Progenitor cell of endocrine pancreas (in vitro differentiated cells): Measurements from ENCODE around the gene PDE1C. TPM values are rescaled to one million over a fixed set of nuclear protein-coding genes. Genes with fewer than 3 reads are reported as not detected.

Source experiments
- DNase-seq: peaks from one replicate; pipeline ENCODE4 v3.0.0; 2021; ENCODE audit warnings: low spot score; ENCODE audit not compliant: unreplicated experiment
- H3K27ac Mint-ChIP-seq: 2 replicates; pipeline ENCODE4 v1.8.0; 2021; ENCODE audit warnings: mild to moderate bottlenecking, moderate library complexity, mixed read lengths
- H3K27me3 Mint-ChIP-seq: 2 replicates; pipeline ENCODE4 v1.8.0; 2021; ENCODE audit warnings: mixed read lengths
- H3K36me3 Mint-ChIP-seq: 2 replicates; pipeline ENCODE4 v1.8.0; 2022; ENCODE audit warnings: mixed read lengths; ENCODE audit not compliant: insufficient read depth
- H3K4me1 Mint-ChIP-seq: 2 replicates; pipeline ENCODE4 v1.8.0; 2021; ENCODE audit warnings: low read depth, mixed read lengths
- H3K4me3 Mint-ChIP-seq: 2 replicates; pipeline ENCODE4 v1.8.0; 2021; ENCODE audit warnings: low read depth, mild to moderate bottlenecking, moderate library complexity, mixed read lengths
- H3K9me3 Mint-ChIP-seq: 2 replicates; pipeline ENCODE4 v1.8.0; 2021; ENCODE audit warnings: low read depth, mixed read lengths
- total RNA-seq: library from RNA; stranded (reverse); gene quantifications from 2 replicates; pipeline ENCODE4 v1.2.1, GENCODE V29; 2021
- TF ChIP-seq, protein P1 (sequence below): fragments of 200-600 bp; sonication (generic); IDR thresholded peaks from one replicate; pipeline ENCODE4 v1.5.0; 2021; ENCODE audit warnings: antibody characterized with exemption, mild to moderate bottlenecking; ENCODE audit not compliant: unreplicated experiment

The PDE1C gene
- total RNA-seq, 1 donor from 2014 or later, result 1.7 TPM

DNA sequence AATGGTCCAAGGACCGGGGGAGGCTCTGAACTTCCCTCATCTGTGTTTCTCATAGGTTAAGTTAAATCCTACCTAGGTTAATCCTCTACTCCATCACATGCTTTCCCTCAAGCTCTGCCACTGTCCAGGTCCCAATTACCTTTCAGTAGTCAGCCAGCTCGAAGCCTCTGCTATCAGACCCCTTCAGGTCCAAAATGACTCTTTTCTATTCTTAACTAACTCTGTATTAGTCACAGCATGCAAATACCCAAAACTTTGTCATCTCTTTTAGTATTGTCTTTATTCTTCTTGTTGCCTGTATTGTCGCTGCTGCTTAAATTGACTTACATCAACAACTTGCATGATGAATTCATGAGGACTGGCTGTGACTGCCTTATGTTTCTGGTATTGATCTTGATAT, 367.9 kb downstream of the PDE1C start:
- H3K27me3 Mint-ChIP-seq, result peaks cover 9% of the 10 kb centered on the region
- H3K27ac Mint-ChIP-seq, result no peak overlapping the region
- H3K4me1 Mint-ChIP-seq, result no peaks in the 10 kb centered on the region
- H3K36me3 Mint-ChIP-seq, result no peaks in the 10 kb centered on the region
- TF ChIP-seq, protein P1, sequence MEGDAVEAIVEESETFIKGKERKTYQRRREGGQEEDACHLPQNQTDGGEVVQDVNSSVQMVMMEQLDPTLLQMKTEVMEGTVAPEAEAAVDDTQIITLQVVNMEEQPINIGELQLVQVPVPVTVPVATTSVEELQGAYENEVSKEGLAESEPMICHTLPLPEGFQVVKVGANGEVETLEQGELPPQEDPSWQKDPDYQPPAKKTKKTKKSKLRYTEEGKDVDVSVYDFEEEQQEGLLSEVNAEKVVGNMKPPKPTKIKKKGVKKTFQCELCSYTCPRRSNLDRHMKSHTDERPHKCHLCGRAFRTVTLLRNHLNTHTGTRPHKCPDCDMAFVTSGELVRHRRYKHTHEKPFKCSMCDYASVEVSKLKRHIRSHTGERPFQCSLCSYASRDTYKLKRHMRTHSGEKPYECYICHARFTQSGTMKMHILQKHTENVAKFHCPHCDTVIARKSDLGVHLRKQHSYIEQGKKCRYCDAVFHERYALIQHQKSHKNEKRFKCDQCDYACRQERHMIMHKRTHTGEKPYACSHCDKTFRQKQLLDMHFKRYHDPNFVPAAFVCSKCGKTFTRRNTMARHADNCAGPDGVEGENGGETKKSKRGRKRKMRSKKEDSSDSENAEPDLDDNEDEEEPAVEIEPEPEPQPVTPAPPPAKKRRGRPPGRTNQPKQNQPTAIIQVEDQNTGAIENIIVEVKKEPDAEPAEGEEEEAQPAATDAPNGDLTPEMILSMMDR, result no peak
- no peaks in the 10 kb centered on the region for H3K9me3 Mint-ChIP-seq
- DNase-seq, result no peak
- H3K4me3 Mint-ChIP-seq, result no peak overlapping the region
